Stimulated activated CD8-positive, alpha-beta memory T cell treated with anti-CD3 and anti-CD28 coated beads, Interleukin-15, amount 100 ng/mL, for 48 hours (primary cell): ENCODE measurements around the gene SLC16A6.
"Not testable (repeated sequence)": the region's sequence is repeated elsewhere in the genome, so short reads cannot be mapped to it uniquely, and the experiment has no call there.

Source experiments
- DNase-seq, 2 donors: peaks; one replicate each; pipeline ENCODE4 v3.0.0-alpha.2; 2020; ENCODE audit warnings: low read depth in 2 of 2

The SLC16A6 gene

GRCh38 chr17:68289936-68290267 lies 1.0 kb downstream of the SLC16A6 start:
- no peak for DNase-seq

DNA sequence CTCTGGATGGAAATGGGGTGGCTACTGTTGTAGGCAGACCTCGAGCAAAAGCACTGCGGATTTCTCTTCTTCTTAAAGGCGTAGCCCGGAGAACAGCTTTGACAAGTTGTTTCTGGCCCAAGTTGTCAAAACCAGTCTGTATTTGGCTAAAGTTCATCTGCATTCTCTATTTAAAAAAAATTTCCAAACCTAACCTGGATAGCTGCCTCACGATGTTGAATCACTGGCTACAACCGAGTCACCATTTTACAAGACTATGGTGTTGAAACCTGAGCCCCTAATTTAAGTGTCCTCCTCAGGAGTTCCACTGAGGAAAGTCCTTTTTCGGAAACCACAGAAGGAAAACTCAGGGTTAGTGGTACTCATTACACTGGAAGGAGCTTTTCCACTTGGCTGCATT lies 1.5 kb downstream of the SLC16A6 start:
- no peak for DNase-seq

GRCh38 chr17:68288804-68289203 lies 2.1 kb downstream of the SLC16A6 start:
- no peak for DNase-seq

- DNase-seq, result no peak
Measured at GRCh38 chr17:68288375-68288774, 2.6 kb downstream of the SLC16A6 start.

DNA sequence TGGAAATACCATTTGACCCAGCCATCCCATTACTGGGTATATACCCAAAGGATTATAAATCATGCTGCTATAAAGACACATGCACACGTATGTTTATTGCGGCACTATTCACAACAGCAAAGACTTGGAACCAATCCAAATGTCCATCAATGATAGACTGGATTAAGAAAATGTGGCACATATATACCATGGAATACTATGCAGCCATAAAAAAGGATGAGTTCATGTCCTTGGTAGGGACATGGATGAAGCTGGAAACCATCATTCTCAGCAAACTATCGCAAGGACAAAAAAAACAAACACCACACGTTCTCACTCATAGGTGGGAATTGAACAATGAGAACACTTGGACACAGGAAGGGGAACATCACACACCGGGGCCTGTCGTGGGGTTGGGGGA lies 9.0 kb downstream of the SLC16A6 start:
- not testable (repeated sequence) for DNase-seq

GRCh38 chr17:68277807-68278206 lies 13.1 kb downstream of the SLC16A6 start:
- DNase-seq, result no peak

GRCh38 chr17:68276339-68276738 lies 14.6 kb downstream of the SLC16A6 start:
- DNase-seq, result not testable (repeated sequence)

- DNase-seq, result no peak
Measured at GRCh38 chr17:68273722-68274121, 17.2 kb downstream of the SLC16A6 start.

GRCh38 chr17:68265833-68266232 lies 25.1 kb downstream of the SLC16A6 start:
- not testable (repeated sequence) for DNase-seq

- not testable (repeated sequence) for DNase-seq
Measured at GRCh38 chr17:68263101-68263681, 27.7 kb downstream of the SLC16A6 start.

DNA sequence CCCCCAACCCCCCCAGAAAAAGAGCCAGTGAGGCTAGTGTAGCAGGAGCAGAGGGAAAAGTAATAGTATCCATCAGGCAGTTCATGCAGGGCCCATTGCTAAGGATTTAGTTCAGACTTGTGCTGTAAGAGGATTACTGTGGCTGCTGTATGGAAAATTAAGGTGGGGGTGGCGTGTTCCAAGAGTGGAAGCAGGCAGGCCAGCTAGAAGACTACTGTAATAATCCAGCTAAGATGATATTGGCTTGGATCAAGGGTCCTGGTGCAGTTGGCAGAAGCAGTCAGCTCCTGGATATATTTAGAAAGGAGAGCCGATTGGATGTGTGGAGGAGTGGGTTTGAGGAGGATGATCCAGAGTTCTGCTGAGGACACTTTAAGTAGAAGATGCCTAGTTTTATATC lies 28.5 kb downstream of the SLC16A6 start:
- not testable (repeated sequence) for DNase-seq

- no peak for DNase-seq
Measured at GRCh38 chr17:68260051-68260762, 30.7 kb downstream of the SLC16A6 start.

DNA sequence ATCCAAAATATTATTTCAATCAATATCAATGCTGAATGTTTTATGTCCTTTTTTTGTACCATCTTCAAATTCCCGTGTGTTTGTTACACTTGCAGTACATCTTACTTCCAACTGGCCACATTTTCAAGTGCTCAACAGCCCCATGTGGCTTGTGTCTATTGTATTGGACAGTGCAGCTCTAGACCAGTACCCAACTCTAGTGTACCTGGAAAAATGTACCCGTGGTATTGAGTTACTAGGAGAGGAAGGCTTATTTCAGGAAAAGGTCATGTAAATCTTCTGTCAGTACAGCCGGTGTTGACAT lies 31.3 kb downstream of the SLC16A6 start:
- DNase-seq, result not testable (repeated sequence)

- DNase-seq, result peak; percentile 60 to 81
Measured at GRCh38 chr17:68258890-68259647, 31.9 kb downstream of the SLC16A6 start.

DNA sequence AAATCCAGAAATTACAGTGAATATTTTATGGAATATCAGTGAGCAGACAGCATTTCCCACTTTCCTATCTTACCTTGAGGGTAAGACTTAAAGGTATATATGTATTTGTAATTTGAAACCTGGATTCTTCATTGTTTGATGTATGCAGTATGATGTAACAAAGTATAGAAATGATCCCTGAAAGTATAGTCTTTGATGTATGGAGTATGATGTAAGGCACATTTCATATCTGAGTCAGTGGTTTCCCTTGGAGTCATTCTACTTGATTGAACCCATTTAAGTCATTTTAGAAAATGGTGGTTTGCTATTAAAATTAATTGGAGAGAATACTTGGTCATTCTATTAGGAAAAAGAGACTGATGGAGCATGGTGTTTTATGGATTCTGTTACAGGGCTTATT lies 33.0 kb downstream of the SLC16A6 start:
- DNase-seq, result no peak

- not testable (repeated sequence) for DNase-seq
Measured at GRCh38 chr17:68256701-68257100, 34.2 kb downstream of the SLC16A6 start.

GRCh38 chr17:68255731-68256538 lies 35.0 kb downstream of the SLC16A6 start:
- no peak for DNase-seq

DNA sequence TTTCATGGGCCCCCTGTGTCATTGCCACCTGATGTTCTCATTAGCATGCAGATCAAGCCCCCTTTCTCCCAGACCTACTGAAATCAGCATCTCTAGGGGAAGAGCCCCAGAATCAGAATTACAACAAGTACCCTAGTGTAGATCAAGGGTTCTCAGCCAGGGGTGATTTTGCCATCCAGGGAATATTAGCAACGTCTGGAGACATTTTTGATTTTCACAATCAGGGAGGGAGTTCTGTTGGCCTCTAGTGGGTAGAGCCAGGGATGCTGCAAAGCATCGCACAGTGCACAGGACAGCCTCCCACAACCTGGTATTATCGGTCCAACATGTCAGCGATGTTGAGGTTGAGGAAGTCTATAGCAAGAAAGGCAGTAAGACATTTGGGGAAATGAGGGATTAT lies 35.8 kb downstream of the SLC16A6 start:
- no peak for DNase-seq

- DNase-seq, result not testable (repeated sequence)
Measured at GRCh38 chr17:68253426-68253825, 37.5 kb downstream of the SLC16A6 start.

DNA sequence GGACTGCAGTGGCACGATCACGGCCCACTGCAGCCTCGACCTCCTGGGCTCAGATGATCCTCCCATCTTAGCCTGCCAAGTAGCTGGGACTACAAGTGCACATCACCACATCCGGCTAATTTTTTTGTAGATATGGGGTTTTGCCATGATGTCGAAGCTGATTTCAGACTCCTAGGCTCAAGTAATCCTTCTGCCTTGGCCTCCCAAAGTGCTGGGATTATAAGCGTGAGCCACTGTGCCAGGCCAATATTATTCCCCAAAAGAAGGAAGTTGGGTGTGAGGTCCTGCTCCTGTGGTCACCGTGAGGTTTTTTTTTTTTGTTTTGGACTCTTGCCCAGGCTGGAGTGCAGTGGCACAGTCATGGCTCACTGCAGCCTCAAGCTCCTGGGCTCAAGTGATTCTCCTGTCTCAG lies 41.6 kb downstream of the SLC16A6 start:
- DNase-seq, result no peak

DNA sequence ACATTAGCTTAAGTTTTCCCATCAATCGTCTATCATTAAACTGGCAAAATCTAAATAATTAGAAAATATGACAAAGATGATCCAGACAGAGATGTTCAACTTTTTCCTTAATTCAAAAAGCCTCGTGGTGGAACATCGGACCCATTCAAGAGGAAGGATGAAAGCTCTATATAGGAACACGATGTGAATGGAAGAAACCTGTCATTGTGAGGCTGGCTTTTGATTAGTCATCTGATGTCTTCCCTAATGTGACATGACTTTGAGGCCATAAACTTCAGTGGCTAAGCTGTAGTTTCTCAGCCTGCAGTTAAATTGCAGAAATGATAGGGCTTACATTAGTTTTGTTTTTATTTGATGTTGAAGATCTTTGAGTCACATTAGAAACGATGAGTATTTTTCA lies 42.0 kb downstream of the SLC16A6 start:
- no peak for DNase-seq

- DNase-seq, result no peak
Measured at GRCh38 chr17:68248199-68248825, 42.6 kb downstream of the SLC16A6 start.
